ENCODE data around the gene RNF121.

RNF121 gene

DNA sequence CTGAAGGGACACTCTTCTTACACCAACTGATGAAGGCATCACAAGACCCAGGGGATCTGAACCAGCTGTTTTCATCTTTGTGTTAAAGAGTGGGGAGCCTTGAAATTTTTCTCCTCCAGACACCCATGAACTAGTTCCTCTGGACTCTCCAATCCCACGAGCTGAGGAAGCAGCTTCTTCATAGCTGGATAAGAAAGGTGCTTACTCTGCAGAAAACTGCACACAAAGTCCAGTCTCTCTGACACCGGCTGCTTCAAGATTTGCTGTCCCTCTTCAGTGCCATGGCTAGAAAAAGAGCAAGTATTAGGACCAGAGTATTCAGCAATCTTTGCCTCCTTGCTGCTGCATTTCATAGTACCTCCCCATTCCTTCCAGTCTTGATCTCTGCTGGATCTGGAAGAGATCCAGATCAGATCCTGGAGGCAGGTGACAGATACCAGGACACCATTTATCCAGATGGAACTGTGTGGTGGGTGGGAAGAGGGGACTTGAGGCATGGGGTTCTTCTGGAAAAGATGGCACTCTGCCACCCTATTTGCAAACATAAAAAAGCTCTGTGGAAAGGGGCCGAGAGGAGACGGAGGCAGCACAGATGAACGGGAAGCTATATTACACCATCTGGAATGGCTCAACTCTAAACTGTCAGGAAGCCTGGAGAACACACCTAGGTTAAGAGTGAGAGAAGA, 95.4 kb downstream of the RNF121 start:
- no peak overlapping the region for H3K4me3 ChIP-seq (ENCODE audit: low read depth, low read length)
- TF ChIP-seq MAX (IDR thresholded peaks at IDR 0.05; ENCODE audit: low read depth, low read length) (no peak), MYC (IDR thresholded peaks at IDR 0.05; ENCODE audit: low read depth, low read length) (no peak), POLR2A (IDR thresholded peaks at IDR 0.05; ENCODE audit: extremely low read depth, insufficient read length) (no peak)
- TF ChIP-seq, protein P1, sequence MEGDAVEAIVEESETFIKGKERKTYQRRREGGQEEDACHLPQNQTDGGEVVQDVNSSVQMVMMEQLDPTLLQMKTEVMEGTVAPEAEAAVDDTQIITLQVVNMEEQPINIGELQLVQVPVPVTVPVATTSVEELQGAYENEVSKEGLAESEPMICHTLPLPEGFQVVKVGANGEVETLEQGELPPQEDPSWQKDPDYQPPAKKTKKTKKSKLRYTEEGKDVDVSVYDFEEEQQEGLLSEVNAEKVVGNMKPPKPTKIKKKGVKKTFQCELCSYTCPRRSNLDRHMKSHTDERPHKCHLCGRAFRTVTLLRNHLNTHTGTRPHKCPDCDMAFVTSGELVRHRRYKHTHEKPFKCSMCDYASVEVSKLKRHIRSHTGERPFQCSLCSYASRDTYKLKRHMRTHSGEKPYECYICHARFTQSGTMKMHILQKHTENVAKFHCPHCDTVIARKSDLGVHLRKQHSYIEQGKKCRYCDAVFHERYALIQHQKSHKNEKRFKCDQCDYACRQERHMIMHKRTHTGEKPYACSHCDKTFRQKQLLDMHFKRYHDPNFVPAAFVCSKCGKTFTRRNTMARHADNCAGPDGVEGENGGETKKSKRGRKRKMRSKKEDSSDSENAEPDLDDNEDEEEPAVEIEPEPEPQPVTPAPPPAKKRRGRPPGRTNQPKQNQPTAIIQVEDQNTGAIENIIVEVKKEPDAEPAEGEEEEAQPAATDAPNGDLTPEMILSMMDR (IDR thresholded peaks at IDR 0.05; ENCODE audit: low read depth, low read length) = no peak
- no peak for DNase-seq (ENCODE audit: low read depth)

GRCh38 chr11:72026090-72026489, 97.2 kb downstream of the RNF121 start:
- H3K4me3 ChIP-seq (ENCODE audit: low read depth, low read length) = no peak overlapping the region
- TF ChIP-seq MYC (IDR thresholded peaks at IDR 0.05; ENCODE audit: low read depth, low read length) (no peak), MAX (IDR thresholded peaks at IDR 0.05; ENCODE audit: low read depth, low read length) (no peak)
- no peak for DNase-seq (ENCODE audit: low read depth)

DNA sequence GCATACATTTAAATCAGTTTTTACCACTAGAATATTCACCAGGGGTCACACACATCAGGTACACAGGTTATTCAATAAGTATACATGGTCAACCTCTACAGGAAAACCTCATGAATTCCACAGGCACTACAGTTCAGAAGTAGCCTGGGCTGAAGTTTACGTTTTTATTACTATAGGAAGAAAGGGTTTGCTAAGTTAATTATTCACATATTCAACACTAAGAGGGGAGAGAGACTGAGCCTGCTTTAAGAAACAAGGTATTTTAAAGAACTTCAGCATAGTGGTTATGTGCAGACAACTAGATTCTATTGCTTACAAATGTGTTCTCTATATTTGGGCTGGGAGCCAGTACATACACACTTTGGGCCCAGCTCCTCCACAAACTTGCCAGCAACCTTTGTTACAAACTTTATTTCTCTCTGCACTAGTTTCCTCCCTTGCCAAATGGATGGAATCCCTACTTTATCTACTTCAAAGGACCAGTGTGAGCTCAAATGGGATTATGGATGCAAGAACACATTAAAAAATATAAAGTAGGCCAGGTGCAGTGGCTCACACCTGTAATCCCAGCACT, 101.7 kb downstream of the RNF121 start:
- no peak for DNase-seq (ENCODE audit: low read depth)
- no peak overlapping the region for H3K4me3 ChIP-seq (ENCODE audit: low read depth, low read length)
- TF ChIP-seq, protein P1 (IDR thresholded peaks at IDR 0.05; ENCODE audit: low read depth, low read length) = no peak
- TF ChIP-seq POLR2A (IDR thresholded peaks at IDR 0.05; ENCODE audit: extremely low read depth, insufficient read length) (no peak), MYC (IDR thresholded peaks at IDR 0.05; ENCODE audit: low read depth, low read length) (no peak), MAX (IDR thresholded peaks at IDR 0.05; ENCODE audit: low read depth, low read length) (no peak)

GRCh38 chr11:72036687-72037086, 107.8 kb downstream of the RNF121 start:
- H3K4me3 ChIP-seq (ENCODE audit: low read depth, low read length) = no peak overlapping the region
- DNase-seq (ENCODE audit: low read depth) = no peak
- no peak for TF ChIP-seq MAX (IDR thresholded peaks at IDR 0.05; ENCODE audit: low read depth, low read length)
- TF ChIP-seq, protein P1 (IDR thresholded peaks at IDR 0.05; ENCODE audit: low read depth, low read length) = no peak
- TF ChIP-seq POLR2A (IDR thresholded peaks at IDR 0.05; ENCODE audit: extremely low read depth, insufficient read length) = no peak
- TF ChIP-seq MYC (IDR thresholded peaks at IDR 0.05; ENCODE audit: low read depth, low read length) = no peak

DNA sequence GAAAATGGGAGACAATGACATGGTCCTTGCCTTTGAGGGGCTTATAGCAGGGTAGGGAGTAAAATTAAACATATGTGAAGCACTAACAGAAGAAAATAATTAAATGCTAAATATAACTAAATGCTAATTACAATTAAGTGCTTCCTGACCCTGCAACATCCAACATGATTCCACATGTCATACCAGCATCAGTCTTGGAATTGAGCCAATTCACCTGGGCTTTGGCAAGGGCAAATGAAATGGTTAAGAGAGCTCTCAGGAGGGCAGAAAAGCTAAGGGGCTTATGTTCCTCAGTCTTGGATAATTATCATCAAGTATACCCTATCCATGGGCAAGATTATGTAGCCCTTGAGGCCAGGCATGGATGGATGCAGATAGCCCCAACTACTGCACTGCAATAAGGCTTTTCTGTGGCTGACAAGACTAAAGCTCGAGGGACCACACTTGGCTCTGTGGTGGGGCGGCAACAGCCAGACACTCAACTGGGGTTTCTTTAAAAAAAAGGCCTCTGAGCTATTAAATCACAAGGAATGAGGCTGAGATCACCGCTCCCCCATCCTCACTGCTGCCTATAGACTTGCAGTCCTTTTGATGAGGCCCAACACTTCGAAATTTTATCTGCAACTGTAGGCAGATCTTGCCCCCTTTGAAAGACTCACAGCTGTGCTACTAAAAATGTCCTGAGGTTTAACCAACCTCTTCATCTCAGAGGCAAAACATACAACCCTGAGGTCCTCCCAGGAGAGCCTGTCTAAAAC, 108.9 kb downstream of the RNF121 start:
- no peak for DNase-seq (ENCODE audit: low read depth)
- TF ChIP-seq MYC (IDR thresholded peaks at IDR 0.05; ENCODE audit: low read depth, low read length) = no peak
- H3K4me3 ChIP-seq (ENCODE audit: low read depth, low read length) = no peak overlapping the region

DNA sequence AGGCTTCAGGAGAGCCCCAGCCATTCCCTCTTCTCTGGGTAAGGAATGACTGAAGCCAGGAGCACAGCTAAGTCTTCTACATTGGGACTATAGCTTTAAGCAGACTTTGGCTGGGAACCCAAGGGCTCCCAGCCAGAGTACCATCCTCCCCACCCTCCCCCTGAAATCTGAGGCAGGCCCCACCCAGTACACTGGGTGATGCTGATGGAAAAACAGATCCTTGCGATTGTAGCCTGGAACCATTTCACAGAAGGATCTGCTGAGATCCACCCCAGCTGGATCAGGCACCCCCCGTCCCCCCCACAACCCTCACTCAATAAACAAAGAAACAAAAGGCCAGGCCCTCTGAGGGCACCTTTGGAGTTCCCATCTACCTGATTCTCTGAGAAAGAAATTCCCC, 109.6 kb downstream of the RNF121 start:
- TF ChIP-seq POLR2A (IDR thresholded peaks at IDR 0.05; ENCODE audit: extremely low read depth, insufficient read length) (no peak), MYC (IDR thresholded peaks at IDR 0.05; ENCODE audit: low read depth, low read length) (no peak), MAX (IDR thresholded peaks at IDR 0.05; ENCODE audit: low read depth, low read length) (no peak)
- TF ChIP-seq, protein P1 (IDR thresholded peaks at IDR 0.05; ENCODE audit: low read depth, low read length) = no peak
- no peak overlapping the region for H3K4me3 ChIP-seq (ENCODE audit: low read depth, low read length)
- no peak for DNase-seq (ENCODE audit: low read depth)

Measured in NB4 (cell line).